Amniotic stem cell (primary cell): ENCODE measurements around the gene NEXN.
"Not testable (repeated sequence)": the region's sequence is repeated elsewhere in the genome, so short reads cannot be mapped to it uniquely, and the experiment has no call there.

Experiments used
- DNase-seq: peaks from one replicate; lab custom pipeline; 2025; lab: John Stamatoyannopoulos, UW

The NEXN gene

GRCh38 chr1:77966291-77966690 is 77.9 kb downstream of the NEXN start:
- no peak for DNase-seq

GRCh38 chr1:77970192-77970591 is 81.8 kb downstream of the NEXN start:
- no peak for DNase-seq

GRCh38 chr1:77972080-77972479 is 83.7 kb downstream of the NEXN start:
- DNase-seq, result no peak

GRCh38 chr1:77975386-77975785 is 87.0 kb downstream of the NEXN start:
- DNase-seq, result no peak

GRCh38 chr1:77975907-77976306 is 87.5 kb downstream of the NEXN start:
- DNase-seq, result no peak

- DNase-seq, result no peak
Measured at GRCh38 chr1:77976433-77977076, 88.1 kb downstream of the NEXN start.

- DNase-seq, result no peak
Measured at GRCh38 chr1:77977989-77978292, 89.5 kb downstream of the NEXN start.

- peak; percentile 91 for DNase-seq
Measured at GRCh38 chr1:77978293-77978968, 90.0 kb downstream of the NEXN start.

- peak; percentile 98 for DNase-seq
Measured at GRCh38 chr1:77978969-77979876, 90.8 kb downstream of the NEXN start, which contains the start of gene FUBP1. TSS of gene FUBP1 (minus strand) at chr1:77979072. CDS start at chr1:77979004, 68 bp downstream.

- not testable (repeated sequence) for DNase-seq
Measured at GRCh38 chr1:77983352-77983996, 95.0 kb downstream of the NEXN start.

GRCh38 chr1:77983997-77984355 is 95.6 kb downstream of the NEXN start:
- no peak for DNase-seq

- DNase-seq, result no peak
Measured at GRCh38 chr1:77984629-77985028, 96.2 kb downstream of the NEXN start.

GRCh38 chr1:77986810-77987209 is 98.4 kb downstream of the NEXN start:
- no peak for DNase-seq

- DNase-seq, result no peak
Measured at GRCh38 chr1:77987919-77988318, 99.5 kb downstream of the NEXN start.

GRCh38 chr1:77989744-77990143 is 101.3 kb downstream of the NEXN start:
- no peak for DNase-seq

GRCh38 chr1:77990629-77991204 is 102.3 kb downstream of the NEXN start:
- DNase-seq, result no peak

- DNase-seq, result no peak
Measured at GRCh38 chr1:77991638-77992037, 103.2 kb downstream of the NEXN start.
